Ureter (tissue), 1 donor: ENCODE data around the gene PHLDB2. TPM values are rescaled to one million over a fixed set of nuclear protein-coding genes. Genes with fewer than 3 reads are reported as not detected.
A peak's percentile ranks its signal among the peaks of the same experiment; 100 is the strongest.

Experiments
- DNase-seq: peaks from one replicate; pipeline ENCODE4 v3.0.0-alpha.2; 2020; ENCODE audit warnings: low spot score
- total RNA-seq: library from RNA; stranded (reverse); gene quantifications from one replicate; pipeline ENCODE4 v1.2.4, GENCODE V29; 2023
- donor health status: DM: yes; HTN: yes; CAD: no.

PHLDB2 gene
- total RNA-seq, 1 donor from 2014 or later: 95.1 TPM

DNA sequence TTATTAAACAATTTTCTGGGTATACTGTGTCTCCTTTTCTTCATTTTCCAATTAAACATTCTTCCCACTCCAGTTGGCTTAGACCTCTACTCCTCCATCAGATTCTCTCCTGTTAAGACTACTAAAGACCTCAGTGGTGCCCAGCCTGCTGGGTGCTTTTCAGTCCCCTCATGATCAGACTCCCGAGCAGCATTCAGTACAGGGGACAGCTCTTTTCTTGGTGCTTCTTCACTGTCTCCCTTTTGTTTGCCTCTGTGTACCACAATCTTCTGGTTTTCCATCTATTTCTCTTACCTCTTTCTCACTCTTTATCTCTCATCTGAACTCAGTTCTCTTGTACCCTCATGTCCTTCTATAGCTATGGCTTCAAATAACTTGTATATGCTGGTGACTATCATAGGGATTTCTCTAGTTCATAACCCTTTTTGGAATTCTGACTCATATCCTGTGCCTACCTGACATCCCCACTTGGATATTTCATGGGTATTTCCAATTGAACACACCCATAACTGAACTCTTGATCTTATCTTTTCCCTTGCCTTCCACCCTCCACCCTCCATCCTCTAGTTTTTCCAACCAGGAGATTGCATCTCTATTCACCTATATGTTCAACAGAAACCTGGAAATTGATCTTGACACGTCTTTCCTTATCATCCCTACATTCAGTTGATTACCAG is 64.2 kb downstream of the PHLDB2 start:
- DNase-seq: no peak

DNA sequence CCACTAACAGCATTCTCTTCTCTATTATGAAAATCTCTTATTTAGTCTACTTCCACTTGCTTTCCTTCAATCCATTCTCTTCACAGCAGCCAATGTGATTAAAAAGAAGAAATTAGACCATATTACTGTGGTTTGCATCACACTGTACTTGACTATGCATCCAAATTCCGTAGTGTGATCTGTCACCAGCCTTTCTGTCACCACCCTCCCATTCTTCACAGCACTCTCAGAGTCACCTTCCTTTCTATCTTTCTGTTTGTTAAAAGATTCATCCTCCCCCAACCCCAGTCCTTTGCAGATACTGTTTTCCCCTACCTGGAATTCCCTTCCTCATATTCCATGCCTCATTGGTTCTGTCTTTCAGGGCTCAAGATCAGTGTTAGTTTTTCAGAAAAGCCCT is 64.7 kb downstream of the PHLDB2 start:
- no peak for DNase-seq

DNA sequence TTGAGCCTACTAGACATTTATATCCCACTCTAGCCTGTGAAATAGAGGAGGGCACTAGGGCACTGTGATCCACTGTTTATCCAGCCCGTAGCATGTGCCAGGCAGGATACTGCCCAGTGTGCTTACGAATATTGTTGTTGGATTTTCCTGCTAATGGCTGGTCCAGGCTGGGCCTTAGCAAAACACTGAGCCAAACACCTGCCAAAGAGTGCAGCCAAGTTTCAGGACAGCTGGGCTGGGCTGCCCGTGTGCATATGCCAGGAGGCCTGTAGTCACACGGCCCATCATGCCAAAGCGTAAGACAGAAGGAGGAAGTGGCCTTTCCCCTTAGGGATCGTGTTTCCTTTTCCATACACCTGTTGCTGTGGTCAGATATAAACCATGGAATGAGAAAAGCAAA is 65.2 kb downstream of the PHLDB2 start:
- DNase-seq: peak; percentile 50

DNA sequence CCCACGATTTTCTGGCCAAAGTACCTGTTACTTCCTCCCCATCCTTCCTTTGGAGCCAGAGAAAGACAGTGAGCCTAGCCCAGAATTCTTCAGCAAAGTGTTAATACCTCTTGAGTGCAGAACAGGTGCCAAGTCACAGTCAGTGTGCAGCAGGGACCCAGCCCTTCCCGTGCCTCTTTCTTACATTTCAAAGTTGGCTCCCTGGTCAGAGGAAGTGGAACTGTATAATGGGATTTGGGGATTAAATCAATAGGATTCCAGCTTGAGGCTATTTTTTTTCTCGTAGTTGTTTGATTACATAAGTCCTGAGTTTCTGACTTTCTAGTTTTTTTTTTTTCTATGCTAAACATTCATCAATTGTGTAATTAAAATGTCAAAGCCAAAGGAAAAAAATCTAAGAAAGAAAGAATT is 67.2 kb downstream of the PHLDB2 start:
- no peak for DNase-seq

DNA sequence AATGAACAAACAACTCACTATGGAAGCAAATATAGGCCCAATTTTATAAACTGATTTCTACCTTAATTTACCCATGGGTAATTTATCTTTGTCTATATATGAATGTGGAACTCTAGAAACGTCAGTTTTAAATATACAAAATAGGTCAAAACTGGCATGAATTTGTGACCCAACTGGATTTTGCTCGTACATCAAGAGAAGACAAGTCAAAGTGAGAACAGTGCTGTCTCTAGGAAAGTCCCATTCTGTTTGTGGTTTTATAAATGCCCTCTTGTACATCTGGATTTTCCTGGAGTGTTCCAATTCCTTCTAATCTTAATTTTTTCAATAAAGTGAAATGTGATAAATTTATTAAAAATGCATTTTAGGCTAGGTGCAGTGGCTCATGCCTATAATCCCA is 69.5 kb downstream of the PHLDB2 start:
- no peak for DNase-seq

DNA sequence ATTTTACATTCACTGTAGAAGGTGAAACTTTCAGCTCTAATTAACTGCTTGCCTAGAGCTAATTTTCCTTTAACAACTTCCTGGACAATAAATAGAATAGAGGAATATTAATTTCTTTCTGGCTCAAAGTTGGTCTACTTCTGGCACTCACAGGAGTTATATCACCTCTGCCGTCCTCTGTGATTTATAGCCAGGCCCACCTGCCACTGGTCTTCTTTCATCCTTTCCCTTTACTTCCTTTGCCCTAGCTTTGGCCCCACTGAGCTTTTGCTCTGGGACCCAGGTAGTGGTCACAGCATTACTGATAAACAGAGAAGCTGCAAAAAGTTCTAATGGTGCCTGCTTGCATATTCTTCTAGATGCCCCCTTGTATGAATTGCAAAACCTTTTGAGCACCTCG is 70.4 kb downstream of the PHLDB2 start:
- no peak for DNase-seq

DNA sequence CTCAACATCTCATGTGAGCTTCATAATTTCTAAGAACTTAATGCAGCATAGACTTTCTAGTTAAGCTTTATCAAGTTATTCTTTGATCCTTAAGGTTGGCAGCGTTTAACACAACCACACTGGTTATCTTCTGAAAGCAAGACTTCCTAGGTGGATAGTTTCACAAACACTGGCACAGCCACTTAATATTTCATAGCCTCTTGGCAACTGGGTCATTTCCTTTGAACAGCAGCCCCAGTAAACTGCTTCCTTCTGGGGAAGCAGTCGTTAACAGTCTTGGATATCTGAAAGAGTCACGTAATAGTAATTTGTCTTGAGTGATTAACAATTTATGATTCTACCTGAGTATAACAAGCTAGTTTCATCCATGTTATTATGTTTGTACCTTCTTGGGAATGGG is 73.9 kb downstream of the PHLDB2 start:
- DNase-seq: no peak

DNA sequence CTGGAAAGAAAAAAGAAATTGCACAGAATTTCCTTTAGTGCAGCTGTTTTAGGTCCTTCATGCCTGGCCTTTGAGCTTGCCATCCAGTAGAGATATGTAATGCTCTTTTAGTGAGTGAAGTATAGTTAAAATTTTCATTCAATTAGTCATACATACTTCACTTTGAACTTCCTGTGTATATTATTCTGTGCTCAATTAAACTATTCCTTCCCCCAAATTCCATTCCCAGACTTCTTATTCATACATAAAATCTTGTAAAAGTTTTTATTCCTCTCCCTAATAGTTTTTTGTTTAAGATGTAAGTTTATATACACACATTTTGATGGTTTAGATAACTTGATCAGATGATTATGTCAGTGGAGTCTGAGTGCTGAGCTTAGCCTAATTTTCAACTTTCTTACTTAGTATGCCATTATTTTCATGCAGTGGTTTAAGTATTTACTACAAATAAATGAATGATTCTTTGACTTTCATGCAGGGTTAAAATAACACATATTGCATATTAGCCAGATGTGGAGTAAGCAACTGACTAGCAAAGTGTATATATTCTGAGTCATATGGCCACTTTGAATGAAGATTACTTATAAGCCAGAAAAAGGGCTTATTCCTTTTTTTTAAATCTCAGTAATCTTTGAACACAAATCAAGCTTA is 77.3 kb downstream of the PHLDB2 start:
- no peak for DNase-seq

DNA sequence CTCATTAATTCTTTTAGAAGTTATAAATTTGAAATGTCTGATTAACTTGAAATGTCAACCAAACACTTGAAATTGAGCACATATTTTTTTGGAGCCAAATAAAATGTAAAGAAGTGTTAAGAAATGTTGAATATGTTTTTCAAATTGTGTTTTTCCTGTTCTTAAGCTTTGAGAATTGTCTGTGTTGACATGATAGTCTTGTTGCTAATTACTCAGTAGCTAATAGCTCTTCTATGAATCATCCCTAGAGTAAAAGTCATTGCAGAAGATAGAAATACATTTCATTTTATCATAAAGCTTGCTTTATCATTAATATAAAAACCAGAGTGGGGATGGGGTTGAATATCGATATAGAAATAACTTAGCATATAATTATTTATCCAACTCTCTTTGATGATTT is 77.9 kb downstream of the PHLDB2 start:
- no peak for DNase-seq

DNA sequence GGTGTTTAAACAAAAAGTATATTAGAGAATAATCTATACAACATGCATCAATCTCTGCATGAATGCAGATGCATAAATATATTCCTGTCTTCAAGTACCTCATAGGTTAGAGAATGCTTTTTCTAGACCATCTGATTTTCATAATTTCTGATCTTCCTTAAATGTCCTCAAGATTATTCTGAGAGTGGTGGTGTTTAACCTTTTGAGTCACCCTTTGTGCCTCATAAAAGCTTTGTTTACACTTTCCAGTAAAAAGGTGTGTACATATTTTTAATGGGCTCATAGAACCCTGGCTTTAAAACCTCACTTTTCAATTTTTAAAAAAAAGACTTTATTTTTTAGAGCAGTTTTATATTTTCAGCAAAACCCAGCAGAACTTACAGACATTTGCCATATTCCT is 78.8 kb downstream of the PHLDB2 start:
- no peak for DNase-seq

DNA sequence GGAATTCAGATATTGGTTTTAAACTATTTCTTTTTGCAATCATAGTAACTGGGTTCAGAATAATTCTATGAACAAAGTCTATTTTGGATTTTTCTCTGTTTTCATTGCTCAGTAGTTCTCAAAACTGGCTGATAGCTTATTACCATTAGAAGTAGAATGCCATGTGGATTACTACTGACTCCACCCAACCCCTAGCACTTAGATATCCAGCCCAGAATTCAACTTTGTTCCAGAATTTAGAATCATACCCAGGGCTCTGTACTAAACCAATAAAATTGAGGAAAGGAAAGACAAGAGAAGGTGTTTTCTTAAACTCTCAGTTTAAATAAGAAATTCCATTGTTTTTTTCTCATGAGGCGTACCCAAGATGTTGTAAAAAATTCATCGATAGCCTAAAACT is 80.8 kb downstream of the PHLDB2 start:
- DNase-seq: no peak

DNA sequence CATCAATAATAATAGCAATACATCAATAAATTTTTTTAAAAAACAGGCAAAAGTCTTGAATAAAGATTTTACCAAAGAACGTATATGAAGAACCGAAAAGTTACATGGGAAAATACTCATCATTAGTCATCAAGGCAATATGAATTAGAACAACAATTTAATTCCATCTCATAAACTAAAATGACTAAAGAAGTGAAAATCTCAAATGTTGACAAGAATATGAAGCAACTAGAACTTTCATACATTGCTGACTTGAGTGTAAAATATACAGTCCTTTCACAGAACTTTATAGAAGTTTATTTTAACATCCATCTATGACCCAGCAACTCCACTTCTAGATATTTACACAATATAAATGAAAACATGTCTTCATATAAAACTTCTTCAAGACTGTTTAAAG is 84.5 kb downstream of the PHLDB2 start:
- DNase-seq: no peak

DNA sequence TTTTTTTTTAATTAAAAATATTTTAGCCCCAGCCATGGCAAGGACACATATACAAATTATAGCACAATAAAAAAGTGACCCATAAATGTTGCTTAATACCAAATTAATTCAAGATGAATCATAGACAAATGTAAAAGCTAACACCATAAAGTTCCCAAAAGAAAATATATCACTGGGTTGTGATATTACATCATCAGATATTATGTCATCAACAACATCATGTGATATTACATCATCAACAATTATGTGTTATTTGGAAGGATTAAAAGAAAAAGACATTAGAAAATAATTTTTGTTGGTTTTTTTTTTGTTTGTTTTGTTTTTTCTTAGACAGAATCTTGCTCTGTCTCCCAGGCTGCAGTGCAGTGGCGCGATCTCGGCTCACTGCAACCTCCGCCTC is 85.3 kb downstream of the PHLDB2 start:
- DNase-seq: no peak

DNA sequence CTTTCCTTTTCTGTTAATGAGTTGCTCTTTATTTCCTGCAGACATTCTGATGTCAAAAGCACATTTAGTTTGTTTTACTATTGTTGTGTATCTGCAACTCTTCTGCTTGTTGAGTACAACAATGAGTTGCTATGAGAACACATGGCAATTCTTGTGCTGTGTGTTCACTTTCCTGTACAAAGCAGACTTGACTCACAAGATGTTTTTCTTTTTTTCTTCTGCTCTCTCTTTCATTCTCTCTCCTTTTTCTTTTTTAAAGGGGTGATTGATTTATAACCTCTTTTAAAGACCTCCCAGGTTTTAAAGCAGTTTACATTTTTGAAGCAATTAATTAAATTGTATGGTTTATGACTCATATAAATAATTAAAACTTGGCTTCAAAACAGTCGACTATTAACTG is 88.2 kb downstream of the PHLDB2 start:
- DNase-seq: no peak

DNA sequence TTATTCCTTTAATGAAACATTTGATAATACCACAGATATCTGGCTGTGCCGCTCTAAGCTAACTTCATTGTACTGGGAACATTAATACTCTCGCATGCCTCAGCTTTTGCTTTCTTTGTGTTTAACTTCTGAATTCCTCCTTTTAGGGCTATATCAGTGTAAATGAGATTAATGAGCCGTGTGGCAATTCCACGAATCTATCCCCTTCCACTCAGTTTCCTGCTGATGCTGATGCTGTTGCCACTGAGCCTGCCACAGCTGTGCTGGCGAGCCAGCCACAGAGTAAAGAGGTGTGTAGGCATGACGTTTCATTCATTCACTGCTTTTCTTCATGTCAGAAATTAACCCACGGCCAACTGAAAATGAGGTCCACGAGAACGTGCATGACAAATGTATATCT is 89.7 kb downstream of the PHLDB2 start:
- DNase-seq: no peak

DNA sequence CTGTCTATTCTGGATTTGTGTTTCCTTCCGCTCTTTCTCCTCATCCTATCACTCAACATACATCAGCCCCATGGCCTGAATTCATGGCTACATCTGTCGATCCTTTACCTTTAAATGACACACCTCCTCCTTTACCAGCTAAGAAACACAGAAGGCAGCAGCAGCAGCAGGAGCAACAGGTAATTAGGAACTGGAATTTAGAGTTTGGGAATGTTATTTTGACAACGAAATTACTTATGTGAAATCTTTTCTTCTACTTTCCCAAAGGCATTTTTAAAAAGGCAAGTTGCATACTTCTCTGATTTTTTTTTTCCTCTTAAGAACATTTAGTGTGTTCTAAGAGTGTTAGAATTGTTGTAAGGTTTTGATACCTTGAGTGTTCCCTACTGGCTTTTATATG is 90.6 kb downstream of the PHLDB2 start:
- DNase-seq: no peak

DNA sequence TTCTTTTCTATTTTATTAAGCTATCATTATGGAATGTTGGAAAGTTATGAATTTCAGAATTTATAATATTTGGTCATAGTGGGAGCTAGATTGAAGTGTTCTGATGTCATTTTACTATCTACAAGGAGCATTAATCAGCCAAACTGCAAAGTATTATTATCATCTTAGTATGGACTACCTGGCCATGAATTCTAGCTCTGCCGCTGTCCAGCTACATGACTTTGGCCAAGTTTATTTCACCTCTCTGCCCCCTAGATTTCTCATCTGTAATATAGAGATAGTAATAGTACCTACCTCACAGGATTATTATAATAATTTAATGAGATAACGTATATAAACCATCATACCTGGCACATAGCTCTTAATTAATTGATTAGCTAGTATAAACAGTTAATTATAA is 92.0 kb downstream of the PHLDB2 start:
- DNase-seq: no peak

DNA sequence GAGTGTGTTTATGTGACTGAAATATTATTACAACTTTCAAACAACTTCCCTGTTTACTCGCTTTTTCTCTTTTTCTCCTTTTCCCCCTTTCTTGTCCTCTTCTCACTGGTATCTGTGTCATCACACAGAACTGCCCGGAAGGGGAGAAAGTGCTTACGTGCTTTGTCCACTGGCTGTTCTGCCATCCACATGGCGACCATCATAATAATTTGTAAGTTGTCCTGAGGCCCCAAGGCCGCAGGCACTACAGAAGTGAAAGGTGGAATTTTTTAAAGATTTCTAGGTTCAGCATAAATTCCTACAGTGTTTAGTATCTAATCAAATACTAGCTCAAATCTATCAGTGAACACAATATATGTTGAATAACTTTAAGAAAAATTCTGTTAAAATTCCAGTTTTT is 93.0 kb downstream of the PHLDB2 start:
- no peak for DNase-seq

DNA sequence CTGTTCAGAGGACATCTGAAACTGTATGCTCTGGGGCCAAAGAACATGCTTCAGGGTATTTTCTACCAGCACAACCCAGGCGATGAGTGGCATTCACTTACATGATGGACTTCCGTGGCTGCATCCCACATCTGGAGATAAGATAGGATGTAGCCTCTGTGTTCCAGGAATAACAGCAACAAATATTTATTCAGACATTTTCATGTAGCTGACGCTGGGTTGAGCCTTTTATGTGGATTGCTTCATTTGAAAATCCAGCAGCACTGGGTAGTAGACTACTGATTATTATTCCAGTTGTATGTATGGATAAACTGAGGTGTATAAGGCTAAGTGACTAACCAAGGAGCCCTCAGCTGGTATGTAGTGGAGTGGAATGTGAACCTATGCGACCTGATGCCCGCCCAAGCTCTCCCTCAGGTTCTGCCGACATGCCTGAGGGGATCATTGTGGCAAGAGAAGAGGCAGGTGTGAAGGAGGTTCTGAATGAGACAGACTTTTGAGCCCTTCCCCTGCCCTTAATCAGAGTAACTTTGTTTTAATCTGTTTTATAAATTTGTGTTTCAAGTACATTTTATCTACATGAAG is 93.9 kb downstream of the PHLDB2 start:
- no peak for DNase-seq

DNA sequence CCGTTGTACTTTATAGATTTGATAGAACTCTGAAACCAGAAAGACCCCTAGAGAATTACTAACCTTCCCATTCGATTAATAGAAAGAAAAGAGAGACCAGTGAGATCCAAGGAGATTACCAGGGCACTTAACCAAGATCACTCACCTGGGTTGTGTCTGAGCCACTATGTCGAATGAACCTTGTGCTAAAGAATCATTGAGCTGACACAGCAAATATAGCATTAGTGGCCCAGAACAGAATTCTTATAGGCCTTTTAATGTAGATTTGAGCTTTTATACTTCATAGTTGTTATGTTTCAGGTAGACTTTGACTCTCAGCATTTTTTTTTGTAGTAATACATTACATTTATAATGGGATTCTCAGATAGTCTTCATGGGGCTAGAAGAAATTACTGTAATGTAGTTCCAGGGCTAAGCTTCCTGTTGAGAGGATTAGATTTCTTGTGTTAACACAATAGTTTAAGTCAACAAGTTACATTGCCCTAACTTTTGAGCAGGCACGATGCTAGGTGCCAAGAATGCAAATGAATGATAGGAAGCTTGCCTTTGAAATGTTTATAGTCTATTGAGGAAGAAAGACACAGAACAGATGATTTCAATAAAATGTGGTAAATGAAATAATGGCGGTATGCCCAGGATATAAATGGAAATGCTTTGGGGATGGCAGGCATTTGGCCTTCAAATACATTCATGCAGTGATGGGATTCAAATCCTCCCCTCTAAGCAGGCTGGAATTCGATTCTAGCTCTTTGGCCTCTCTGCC is 95.3 kb downstream of the PHLDB2 start:
- DNase-seq: no peak

DNA sequence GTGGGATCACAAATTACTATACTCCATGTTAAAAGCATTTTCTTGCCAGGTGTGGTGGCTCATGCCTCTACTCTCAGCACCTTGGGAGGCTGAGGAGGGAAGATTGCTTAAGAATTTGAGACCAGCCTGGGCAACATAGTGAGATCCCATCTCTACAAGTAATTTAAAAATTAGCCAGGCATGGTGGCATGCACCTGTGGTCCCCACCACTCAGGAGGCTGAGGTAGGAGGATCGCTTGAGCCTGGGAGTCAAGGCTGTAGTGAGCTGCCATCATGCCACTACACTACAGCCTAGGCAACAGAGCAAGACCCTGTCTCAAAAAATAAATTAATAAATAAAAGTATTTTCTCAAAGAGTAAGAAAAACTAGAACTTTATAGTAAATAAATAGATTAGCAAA is 96.8 kb downstream of the PHLDB2 start:
- no peak for DNase-seq

DNA sequence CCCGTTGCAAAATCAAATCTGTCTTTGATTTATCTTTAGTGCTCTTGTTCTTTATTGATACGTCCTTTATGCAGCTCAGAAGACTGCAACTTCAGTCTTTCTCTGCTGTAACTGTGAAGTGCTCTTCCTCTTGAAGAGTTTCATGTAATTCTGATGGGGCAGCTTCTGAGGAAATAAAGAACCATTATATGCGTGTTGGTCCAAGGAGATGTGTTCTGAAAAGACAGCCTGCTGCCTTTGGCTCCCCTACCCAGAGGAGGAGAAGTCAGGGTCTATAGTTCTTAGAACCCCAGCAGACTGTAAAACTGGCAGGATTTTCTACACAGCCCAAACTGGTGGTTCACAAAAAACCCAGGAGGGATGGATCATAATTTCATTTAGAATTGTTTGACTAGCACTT is 97.4 kb downstream of the PHLDB2 start:
- no peak for DNase-seq
